GM19463 (cell line): ENCODE results near the gene PPP2R5E.

ENCODE experiments used
- ATAC-seq: cut with Tn5 transposase; IDR thresholded peaks from one replicate; pipeline ENCODE4 v1.9.1; 2021; ENCODE audit warnings: mild to moderate bottlenecking, moderate library complexity; ENCODE audit not compliant: unreplicated experiment

Gene PPP2R5E

DNA sequence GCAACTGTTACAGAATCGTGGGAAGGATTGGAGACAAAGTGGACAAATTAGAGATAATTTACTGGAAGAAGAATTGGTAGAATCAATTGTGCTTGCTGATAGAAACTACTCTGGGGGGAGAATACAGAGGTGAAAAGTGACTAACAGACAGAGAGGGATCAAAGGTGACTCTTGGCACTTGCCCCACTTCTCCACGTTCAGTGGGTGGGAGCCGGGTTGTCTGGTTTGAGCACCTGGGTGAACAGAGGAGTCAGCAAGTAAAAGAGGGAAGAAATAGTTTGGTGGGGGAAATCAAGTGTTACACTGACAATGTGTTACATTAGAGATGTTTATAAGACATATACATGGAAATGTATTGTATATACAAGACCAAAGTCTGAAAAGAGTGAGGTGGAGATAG, 69.1 kb downstream of the PPP2R5E start:
- ATAC-seq = no peak

DNA sequence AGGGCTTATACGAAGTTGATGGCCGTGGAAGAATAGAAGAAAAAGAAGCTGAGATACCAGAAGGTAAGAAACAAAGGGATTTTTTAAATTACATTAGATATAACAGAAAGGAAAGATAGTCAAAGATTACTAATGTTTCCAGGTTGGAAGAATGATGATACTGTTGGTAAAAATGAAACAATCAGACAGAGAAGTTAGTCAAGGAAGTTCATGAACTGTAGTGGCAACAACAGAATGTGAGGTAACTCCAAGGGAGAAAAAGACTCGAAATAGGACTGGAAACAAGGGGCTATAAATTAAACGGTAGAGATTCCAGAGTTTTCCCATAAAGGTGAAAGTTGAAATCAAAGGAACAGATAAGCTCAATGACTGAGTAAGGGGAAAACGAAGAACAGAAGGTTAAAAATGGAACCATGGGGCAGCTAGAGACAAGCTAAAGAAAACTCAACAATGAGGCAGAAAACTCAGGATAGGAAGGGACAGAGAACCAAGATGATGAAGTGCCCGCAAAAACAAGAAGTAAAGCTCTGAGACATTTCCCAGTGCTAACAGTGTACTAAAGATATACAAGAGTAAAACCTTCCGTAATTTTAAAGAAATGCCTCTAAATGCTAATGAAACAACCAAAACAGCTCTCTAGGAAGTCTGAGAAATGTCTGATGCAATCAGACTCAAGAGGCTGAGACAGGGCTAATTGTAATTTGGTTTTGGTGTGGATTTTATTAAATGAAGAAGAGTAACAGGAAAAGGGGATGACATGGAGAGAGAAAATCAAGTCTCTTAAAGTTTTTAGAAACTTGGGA, 70.0 kb downstream of the PPP2R5E start:
- no peak for ATAC-seq

DNA sequence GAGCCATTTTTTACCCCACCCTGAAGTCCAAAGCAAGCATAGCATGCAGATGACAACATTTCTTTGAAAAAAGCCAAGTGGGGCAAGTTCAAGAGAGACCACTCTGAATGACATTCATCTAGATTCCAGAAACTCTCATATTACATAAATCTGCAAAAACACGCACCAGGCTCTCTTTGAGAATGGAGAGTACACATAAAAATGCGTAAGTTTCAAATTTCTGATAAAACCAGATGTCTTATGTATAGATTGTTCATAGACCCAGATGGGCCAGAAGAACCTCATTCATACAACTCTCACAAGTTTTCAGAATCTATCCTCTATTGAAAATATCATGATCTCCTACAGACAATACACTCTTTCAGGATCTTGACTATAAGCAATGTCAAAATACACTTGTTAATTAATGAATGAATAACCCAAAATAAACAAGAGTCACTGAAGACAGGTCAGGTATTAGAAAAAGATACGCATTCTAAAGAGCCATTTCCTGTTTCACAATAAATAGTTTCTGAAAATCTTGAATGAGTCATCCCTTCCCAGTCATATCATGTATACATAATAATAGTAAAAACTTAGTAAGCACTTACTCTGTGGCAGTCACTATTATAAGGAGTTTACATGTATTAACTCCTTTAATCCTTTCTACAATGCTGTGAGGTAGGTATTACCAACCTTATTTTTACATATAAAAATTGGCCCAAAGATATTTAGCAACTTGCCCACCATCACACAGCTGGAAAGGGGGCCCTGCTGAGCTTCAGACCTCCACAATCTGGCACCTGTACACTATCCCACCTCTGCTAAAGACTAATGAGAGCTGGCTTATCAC, 72.0 kb downstream of the PPP2R5E start:
- ATAC-seq = peak; percentile 80

GRCh38 chr14:63468294-63468693, 74.9 kb downstream of the PPP2R5E start:
- ATAC-seq = no peak

DNA sequence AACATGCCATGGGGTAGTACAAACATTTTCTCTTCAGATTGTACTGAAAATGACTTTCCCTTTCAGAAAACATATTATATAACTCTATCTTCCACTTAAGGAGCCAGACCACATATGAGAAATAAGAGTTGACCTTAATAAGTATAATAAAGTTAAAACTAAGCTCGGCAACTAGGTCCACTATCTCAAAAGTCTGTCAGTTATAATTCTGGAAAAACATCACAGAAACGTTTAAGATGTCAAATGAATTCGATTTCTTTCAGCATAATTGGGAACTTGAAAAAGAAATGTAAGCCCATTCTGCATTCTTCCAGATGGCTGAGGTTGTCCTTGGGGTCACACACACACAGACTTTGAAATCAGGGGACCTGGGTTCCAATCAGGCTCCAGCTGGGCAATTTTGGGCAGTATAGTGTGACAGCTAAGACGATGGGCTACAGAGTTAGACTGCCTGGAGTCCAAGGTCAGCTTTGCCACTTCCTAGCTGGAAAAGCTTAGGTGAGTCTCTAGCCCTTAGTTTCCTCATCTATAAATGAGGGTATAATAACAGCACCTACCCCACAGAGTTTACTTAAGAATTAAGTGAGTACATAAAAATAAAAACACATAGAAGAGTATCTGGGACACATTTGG, 75.6 kb downstream of the PPP2R5E start:
- no peak for ATAC-seq

DNA sequence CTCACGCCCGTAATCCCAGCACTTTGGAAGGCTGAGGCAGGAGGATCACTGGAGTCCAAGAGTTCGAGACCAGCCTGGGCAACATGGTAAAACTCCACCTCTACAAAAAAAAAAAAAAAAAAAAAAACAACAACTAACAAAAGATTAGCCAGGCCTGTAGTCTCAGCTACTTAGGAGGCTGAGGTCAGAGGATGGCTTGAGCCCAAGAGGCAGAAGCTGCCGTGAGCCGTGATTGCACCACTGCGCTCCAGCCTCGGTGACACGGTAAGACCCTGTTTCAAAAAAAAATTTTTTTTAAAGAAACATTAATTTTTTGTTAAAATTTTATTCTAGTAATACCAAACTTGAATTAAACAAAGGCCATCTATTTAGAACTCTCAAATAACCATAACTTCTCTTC, 77.8 kb downstream of the PPP2R5E start:
- ATAC-seq = no peak

GRCh38 chr14:63460680-63461369, 82.4 kb downstream of the PPP2R5E start:
- ATAC-seq = no peak

GRCh38 chr14:63459738-63460137, 83.4 kb downstream of the PPP2R5E start:
- ATAC-seq = no peak

- ATAC-seq = no peak
Measured at GRCh38 chr14:63457498-63457897, 85.7 kb downstream of the PPP2R5E start.

DNA sequence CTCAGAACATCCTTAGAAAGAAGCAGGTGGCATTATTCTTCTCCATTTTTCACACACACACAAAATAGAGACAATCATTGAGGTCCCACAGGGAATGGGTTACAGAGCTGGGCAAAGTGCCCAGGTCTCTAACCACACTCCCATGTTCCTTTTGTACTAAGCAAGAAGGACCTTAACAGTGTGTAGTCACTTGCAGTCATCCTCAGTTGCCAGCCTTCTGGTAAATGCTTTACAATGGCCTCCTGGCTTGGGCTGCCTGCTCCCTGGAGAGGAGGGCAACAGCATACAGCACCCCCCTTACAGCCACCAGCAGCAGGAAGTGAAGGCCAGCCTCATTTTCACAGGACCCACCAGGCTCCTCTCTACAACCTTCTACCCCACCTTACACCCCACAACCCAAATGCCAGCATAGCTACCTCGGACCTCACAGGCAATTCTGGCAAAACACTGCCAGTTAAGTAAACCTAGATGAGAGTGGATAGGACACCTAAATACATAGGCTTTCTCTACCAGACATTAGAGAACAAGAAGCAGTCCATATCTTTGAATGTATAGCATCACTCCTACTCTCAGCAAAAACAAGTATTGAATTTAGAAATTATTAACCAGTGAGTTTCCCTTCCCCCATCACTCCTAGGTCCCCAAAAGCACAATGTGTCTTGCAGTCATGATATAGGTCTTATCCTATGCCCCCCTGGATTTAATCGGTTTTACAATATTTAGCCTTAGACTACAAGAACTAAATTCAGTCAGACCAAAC, 88.1 kb downstream of the PPP2R5E start:
- ATAC-seq = peak; percentile 87

GRCh38 chr14:63454436-63454835, 88.7 kb downstream of the PPP2R5E start:
- no peak for ATAC-seq

GRCh38 chr14:63453443-63453936, 89.7 kb downstream of the PPP2R5E start:
- ATAC-seq = no peak

DNA sequence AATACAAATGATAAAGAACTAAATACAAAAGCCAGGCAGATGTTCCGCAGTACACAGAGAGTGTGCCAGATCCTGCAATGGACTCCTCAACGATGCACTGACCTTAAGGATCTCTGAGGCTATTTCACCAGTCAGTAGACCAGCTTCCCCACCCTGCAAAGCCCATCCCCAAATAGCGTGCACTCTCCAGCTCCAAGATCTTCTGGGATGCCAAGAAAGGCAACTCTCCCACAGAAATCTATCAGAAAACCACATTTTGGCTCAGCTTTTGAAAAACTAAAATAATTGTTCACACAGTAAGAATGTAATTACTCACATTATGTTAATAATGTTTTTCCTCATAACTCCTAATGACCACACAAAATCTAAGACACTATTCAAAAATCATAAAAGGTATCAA, 90.4 kb downstream of the PPP2R5E start:
- ATAC-seq = no peak

DNA sequence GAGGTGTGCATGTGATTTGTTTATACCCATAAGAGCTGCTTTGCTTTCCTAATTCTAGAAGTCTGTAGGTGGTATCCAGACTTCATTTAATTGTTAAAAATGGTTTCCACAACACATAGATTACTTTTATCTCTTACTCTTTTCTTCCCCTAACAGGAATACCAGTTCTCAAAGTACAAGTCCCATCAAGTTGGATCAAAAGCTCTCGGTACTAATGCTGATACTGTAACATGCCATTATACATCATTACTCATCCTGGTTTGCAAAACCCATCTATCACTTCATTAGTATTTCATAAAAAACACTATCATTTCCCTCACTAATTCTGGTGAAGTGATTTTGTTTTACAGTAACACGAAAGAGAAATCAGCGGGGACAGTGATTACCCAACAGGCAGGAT, 94.3 kb downstream of the PPP2R5E start:
- no peak for ATAC-seq

DNA sequence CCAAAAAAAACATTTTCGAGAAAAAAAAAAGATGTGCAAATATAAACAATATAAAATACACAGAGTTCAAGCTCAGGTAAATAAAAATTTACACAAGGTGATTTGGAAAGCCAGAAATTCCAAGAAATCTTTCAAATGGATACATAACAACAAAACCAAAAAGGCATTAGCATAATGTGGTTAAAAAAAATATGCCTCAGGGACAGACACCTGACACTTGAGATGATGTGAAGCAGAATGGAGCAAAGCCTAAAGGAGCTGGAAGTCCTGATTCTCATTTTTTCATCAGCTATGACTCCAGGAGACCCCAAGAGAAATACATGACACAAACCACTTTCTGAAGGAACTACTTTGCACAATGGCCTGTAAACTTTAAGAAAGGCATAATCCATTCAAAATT, 98.6 kb downstream of the PPP2R5E start:
- ATAC-seq = no peak

DNA sequence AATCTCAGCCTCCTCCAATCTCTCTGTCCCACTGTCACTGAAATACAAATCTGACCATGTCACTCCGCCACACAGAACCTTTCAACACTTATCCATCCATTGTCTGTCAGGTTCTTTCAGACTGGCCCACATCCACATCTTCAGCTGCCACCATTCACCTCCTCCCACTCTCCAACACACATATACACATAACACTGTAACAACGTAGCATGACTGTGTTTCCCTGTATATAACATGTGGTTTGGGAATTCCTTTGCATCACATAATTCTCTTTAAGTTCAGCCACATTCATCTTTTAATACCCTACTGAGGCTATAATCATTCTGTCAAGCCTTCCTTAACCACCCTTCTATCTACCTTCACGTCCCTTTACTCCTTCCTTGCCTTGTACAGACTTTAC, 99.2 kb downstream of the PPP2R5E start:
- ATAC-seq = no peak

DNA sequence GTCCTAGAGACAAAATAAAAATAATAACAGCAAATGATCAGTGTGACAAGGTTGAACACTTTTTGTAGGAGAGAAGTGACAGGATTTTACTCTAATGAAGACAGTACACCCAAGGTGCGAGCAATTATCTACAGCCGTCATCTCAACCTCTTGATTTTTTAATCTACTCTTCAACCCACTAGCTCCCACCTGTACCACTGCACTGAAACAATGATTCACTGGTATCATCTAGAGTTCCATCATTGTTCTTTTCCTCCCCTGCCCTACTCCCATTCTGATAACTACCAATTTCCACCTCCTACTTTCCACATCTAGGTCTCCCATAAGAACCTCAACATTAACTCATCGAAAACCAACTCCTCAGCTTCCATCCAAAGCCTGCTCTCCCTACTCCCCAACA, 99.8 kb downstream of the PPP2R5E start:
- ATAC-seq = no peak

DNA sequence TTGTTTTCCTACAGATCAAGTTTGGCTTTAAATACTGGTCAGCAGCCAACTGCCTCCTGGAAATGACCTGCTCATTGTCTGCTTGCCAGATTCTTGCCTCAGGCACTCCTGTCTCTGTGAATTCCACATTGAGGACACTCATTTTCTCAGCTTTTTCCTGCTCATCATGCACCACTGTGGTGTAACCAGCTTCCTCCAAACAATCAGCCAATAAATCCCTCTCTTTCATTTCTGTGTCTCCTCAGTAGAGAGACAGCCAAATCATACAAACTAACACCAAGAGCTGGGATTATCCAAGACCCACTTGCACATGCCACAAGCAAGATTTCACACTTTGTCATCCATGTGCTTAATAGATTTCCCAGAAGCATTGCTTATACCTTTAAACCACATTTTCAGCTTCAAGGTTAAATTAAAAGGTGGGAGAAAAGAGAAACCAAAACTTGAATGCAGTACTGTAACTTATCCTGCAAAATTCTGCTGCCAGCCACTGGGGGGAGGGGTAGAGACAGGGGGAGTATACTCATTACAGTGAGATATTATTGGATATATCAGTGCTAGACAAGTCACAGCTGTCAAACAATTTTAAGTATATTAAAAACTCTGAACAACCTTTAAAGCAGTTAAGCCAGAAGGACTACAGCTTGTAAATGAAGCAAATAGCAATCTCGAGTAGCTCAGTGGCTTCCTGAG, 105.0 kb downstream of the PPP2R5E start:
- ATAC-seq = peak; percentile 51

- ATAC-seq = no peak
Measured at GRCh38 chr14:63436286-63437098, 106.7 kb downstream of the PPP2R5E start.
